DOHH2 (cell line): ENCODE measurements around the gene SLC5A9.

Experiments used
- H3F3A ChIP-seq: fragments of 200-600 bp; sonication (generic), shearing (Covaris generic); 2 replicates; pipeline ENCODE4 v1.6.0; 2016; ENCODE audit warnings: antibody characterized with exemption, mild to moderate bottlenecking; ENCODE audit not compliant: control insufficient read depth, insufficient read depth
- H3K27ac ChIP-seq: fragments of 200-600 bp; sonication (generic); 2 replicates; pipeline ENCODE4 v1.5.1; 2014; ENCODE audit warnings: low read depth, mild to moderate bottlenecking, low read length, moderate library complexity
- H3K27me3 ChIP-seq: fragments of 200-600 bp; sonication (generic); 2 replicates; pipeline ENCODE4 v1.6.1; 2014; ENCODE audit warnings: mild to moderate bottlenecking, low read length, mixed read lengths; ENCODE audit not compliant: control insufficient read depth
- H3K36me3 ChIP-seq: fragments of 200-600 bp; sonication (generic); 2 replicates; pipeline ENCODE4 v1.6.1; 2014; ENCODE audit warnings: mild to moderate bottlenecking, low read length, moderate library complexity, mixed read lengths; ENCODE audit not compliant: control insufficient read depth
- H3K4me1 ChIP-seq: fragments of 200-600 bp; sonication (generic); 2 replicates; pipeline ENCODE4 v1.6.1; 2014; ENCODE audit warnings: mild to moderate bottlenecking, low read length, mixed read lengths; ENCODE audit not compliant: control insufficient read depth
- H3K4me2 ChIP-seq: fragments of 200-600 bp; sonication (generic); 2 replicates; pipeline ENCODE4 v1.6.0; 2014; ENCODE audit warnings: mild to moderate bottlenecking, low read length, moderate library complexity
- H3K4me3 ChIP-seq: fragments of 200-600 bp; sonication (generic); 2 replicates; pipeline ENCODE4 v1.5.1; 2014; ENCODE audit warnings: mild to moderate bottlenecking, low read length, mixed read lengths
- H3K79me2 ChIP-seq: fragments of 200-600 bp; sonication (generic); 2 replicates; pipeline ENCODE4 v1.6.1; 2014; ENCODE audit warnings: mild to moderate bottlenecking, low read length, mixed read lengths; ENCODE audit not compliant: control insufficient read depth
- H3K9me2 ChIP-seq: fragments of 200-600 bp; sonication (generic); replicated peaks from 2 replicates; pipeline ENCODE4 v1.6.1; 2014; ENCODE audit warnings: mild to moderate bottlenecking, low read length, mixed read lengths; ENCODE audit not compliant: control insufficient read depth
- H3K9me3 ChIP-seq: fragments of 200-600 bp; sonication (generic); 2 replicates; pipeline ENCODE4 v1.6.1; 2014; ENCODE audit warnings: antibody characterized with exemption, low read length, mixed read lengths; ENCODE audit not compliant: control insufficient read depth, insufficient read depth
- H4K20me1 ChIP-seq: fragments of 200-600 bp; sonication (generic); 2 replicates; pipeline ENCODE4 v1.6.0; 2014; ENCODE audit warnings: low read depth, mild to moderate bottlenecking, antibody characterized with exemption, low read length, moderate library complexity; ENCODE audit not compliant: control insufficient read depth, insufficient read depth
- CTCF ChIP-seq: fragments of 200-600 bp; sonication (generic); IDR thresholded peaks from one replicate; pipeline ENCODE4 v1.5.1; 2014; ENCODE audit warnings: antibody characterized with exemption, mild to moderate bottlenecking, low read depth, low read length; ENCODE audit not compliant: poor library complexity, severe bottlenecking
- EZH2phosphoT487 ChIP-seq: fragments of 200-600 bp; sonication (generic); IDR thresholded peaks from 2 replicates; pipeline ENCODE4 v1.6.1; 2017; ENCODE audit warnings: borderline replicate concordance, mild to moderate bottlenecking, antibody characterized with exemption, low read length, moderate library complexity, mixed read lengths

The SLC5A9 gene

GRCh38 chr1:48227165-48228013, 4.9 kb downstream of the SLC5A9 start:
- Histone ChIP-seq H3K79me2 (no peaks in the 10 kb centered on the region), H3K4me1 (peaks cover 10% of the 10 kb centered on the region), H3K9me3 (no peaks in the 10 kb centered on the region), H3K36me3 (no peaks in the 10 kb centered on the region), H3K27ac (no peak overlapping the region), H3K4me3 (peak overlapping the region; percentile 11), H4K20me1 (no peaks in the 10 kb centered on the region), H3F3A (no peaks in the 10 kb centered on the region), H3K27me3 (no peaks in the 10 kb centered on the region), H3K4me2 (peak overlapping the region; percentile 45), H3K9me2 (no peaks in the 10 kb centered on the region)
- TF ChIP-seq EZH2phosphoT487 (no peak), CTCF (no peak)

- Histone ChIP-seq H3K9me2 (no peaks in the 10 kb centered on the region), H3K27ac (no peak overlapping the region), H3K4me3 (no peak overlapping the region; the same call in 1 of the 2 replicates), H4K20me1 (no peaks in the 10 kb centered on the region), H3K79me2 (no peaks in the 10 kb centered on the region), H3K4me2 (peak overlapping the region; percentile 45), H3K27me3 (no peaks in the 10 kb centered on the region), H3K36me3 (no peaks in the 10 kb centered on the region), H3K9me3 (no peaks in the 10 kb centered on the region), H3F3A (no peaks in the 10 kb centered on the region), H3K4me1 (peaks cover 10% of the 10 kb centered on the region)
- TF ChIP-seq EZH2phosphoT487 (no peak), CTCF (no peak)
Measured at GRCh38 chr1:48228156-48228555, 5.6 kb downstream of the SLC5A9 start.

- Histone ChIP-seq H4K20me1 (no peaks in the 10 kb centered on the region), H3K4me1 (peaks cover 10% of the 10 kb centered on the region), H3F3A (no peaks in the 10 kb centered on the region), H3K79me2 (no peaks in the 10 kb centered on the region), H3K9me2 (no peaks in the 10 kb centered on the region), H3K27ac (no peak overlapping the region), H3K4me3 (no peak overlapping the region), H3K9me3 (no peaks in the 10 kb centered on the region), H3K36me3 (no peaks in the 10 kb centered on the region), H3K4me2 (no peak overlapping the region), H3K27me3 (no peaks in the 10 kb centered on the region; the same call in 1 of the 2 replicates)
- no peak for TF ChIP-seq EZH2phosphoT487
- no peak for TF ChIP-seq CTCF
Measured at GRCh38 chr1:48229317-48229716, 6.8 kb downstream of the SLC5A9 start.
